GM21515 (cell line): Measurements from ENCODE around the gene CLEC3B.
"Not testable (repeated sequence)": the region's sequence is repeated elsewhere in the genome, so short reads cannot be mapped to it uniquely, and the experiment has no call there.

ENCODE experiments used
- ATAC-seq: cut with Tn5 transposase; IDR thresholded peaks from one replicate; pipeline ENCODE4 v1.9.1; 2021; ENCODE audit not compliant: unreplicated experiment

CLEC3B gene

DNA sequence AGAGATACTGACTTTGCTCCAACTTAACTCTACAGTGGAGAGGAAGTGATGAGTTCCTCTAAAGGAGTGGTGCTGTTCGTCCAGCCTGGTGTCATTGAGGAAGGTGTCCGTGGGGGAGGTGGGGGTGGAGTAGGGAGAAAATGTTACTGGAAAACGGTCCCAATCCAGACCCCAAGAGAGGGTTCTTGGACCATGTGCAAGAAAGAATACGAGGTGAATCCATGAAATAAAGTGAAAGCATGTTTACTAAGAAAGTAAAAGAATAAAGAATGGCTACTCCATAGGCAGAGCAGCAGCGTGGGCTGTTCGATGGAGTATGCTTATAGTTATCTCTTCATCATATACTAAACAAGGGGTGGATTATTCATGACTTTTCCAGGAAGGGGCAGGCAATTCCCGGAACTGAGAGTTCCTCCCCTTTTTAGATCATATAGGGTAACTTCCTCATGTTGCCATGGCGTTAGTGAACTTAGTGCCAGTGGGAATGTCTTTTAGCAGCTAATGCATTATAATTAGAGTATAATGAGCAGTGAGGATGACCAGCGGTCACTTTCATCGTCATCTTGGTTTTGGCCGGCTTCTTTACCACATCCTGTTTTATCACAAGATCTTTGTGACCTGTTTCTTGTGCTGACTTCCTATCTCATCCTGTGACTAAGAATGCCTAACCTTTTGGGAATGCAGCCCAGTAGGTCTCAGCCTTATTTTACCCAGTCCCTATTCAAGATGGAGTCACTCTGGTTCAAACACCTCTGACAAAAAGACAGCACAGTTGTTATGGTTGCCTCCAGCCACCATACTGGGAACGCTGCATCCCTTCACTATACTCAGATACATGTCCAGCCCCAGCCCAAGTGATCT lies 38.6 kb downstream of the CLEC3B start:
- ATAC-seq: no peak

- no peak for ATAC-seq
These were observed 39.2 kb downstream of the CLEC3B start for GRCh38 chr3:45065373-45065720.

- ATAC-seq: no peak
These were observed 40.2 kb downstream of the CLEC3B start for GRCh38 chr3:45066109-45066801.

DNA sequence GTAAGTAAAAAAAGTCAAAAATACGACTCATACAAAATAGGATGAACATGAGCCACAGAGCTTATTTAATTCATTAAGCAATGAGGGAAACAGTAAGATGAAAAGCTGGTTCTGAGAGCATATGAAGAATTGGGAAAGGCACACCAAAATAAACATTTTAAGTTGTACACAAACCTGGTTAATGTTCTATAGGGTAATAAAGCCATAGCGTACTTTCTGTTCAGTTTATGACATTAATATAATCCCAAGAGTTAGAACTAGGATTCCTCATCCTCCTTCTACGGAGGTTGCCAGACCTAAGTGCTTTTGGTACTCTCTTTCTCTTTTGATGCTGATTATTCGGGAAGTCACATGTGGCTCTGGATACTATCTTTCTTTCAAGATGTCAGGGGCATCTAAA lies 41.4 kb downstream of the CLEC3B start:
- ATAC-seq: no peak

GRCh38 chr3:45067941-45068340 lies 41.8 kb downstream of the CLEC3B start:
- ATAC-seq: no peak

- no peak for ATAC-seq
These were observed 45.0 kb downstream of the CLEC3B start for GRCh38 chr3:45071075-45071474.

DNA sequence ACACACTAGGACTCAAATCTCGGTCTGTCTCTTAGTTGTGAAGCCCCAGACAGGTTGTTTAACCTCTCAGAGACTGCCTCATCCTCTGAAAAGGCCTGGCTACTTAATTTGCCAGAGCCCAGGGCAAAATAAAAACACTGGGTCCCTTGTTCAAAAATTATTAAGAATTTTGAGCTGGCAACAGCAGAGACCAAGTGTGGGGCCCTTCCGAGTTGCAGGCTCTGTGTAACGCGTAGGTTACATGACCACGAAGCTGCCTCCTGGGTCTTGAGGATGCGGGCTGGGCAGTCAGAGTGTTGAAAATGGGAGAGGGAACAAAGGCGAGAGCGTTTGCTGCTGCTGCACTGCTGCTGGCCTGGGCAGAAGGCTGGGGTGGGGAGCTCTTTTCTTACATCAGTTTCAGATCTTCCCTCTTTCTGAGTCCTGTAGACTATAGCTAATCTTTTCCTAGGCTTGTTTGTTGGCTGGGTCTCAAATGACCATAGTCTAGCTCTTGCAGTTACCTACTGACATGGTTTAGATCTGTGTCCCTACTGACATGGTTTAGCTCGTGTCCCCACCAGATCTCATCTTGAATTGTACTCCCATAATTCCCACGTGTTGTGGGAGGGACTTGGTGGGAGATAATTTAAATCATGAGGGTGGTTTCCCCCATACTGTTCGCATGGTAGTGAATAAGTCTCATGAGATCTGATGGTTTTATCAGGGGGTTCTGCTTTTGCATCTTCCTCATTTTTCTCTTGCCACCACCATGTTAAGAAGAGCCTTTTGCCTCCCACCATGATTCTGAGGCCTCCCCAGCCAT lies 49.9 kb downstream of the CLEC3B start:
- ATAC-seq: no peak

GRCh38 chr3:45078256-45078655 lies 52.2 kb downstream of the CLEC3B start:
- not testable (repeated sequence) for ATAC-seq

- no peak for ATAC-seq
These were observed 52.9 kb downstream of the CLEC3B start for GRCh38 chr3:45078910-45079522.

GRCh38 chr3:45079715-45080114 lies 53.6 kb downstream of the CLEC3B start:
- no peak for ATAC-seq

- no peak for ATAC-seq
These were observed 54.7 kb downstream of the CLEC3B start for GRCh38 chr3:45080824-45081223.

DNA sequence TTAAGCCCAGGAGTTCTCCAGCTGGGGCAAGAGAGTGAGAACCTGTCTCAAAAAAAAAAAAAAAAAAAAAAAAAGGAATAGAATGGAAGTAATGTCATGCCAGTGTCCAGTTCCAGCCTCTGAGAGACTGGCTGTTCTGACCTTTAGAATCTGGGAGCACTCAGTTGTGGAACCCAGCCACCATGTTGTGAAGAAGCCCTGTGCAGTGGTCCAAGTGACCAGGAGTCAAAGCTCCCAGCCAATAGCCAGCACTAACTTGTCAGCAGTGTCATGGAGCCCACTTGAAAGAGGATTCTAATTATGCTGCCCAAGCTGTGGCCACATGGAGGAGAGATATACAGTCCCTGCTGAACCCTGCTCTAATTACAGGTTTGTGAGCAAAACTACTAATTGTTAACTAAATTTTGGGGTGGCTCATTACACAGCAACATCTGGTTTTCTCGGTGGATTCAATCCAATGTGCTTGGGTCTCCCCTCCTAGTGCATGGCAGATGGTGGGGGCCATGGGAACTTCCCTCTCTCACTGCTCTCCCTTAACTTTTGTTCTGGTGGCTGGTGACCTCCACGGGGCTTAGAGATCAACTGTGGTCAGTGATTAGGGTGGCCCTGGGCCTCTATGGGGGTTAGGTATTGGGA lies 55.5 kb downstream of the CLEC3B start:
- no peak for ATAC-seq

GRCh38 chr3:45082142-45082538 lies 56.0 kb downstream of the CLEC3B start:
- ATAC-seq: no peak

- ATAC-seq: no peak
These were observed 56.9 kb downstream of the CLEC3B start for GRCh38 chr3:45083023-45083422.

DNA sequence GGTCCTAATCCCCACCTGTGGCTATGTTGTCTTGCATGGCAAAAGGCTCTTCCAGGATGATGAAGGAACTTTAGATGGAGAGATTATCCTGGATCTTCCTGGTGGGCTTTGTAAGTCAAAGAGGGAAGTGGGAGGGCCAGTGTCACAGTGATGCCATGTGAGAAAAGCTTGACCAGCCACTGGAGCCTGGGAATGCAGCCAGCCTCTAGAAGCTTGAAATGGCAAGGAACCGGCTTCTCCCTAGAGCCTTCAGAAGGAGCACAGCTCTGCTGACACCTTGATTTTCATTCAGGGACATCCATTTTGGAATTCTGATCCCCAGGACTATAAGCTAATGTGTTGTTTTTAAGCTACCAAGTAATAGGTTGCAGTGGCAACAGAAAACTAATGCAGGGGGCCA lies 58.3 kb downstream of the CLEC3B start:
- ATAC-seq: no peak

DNA sequence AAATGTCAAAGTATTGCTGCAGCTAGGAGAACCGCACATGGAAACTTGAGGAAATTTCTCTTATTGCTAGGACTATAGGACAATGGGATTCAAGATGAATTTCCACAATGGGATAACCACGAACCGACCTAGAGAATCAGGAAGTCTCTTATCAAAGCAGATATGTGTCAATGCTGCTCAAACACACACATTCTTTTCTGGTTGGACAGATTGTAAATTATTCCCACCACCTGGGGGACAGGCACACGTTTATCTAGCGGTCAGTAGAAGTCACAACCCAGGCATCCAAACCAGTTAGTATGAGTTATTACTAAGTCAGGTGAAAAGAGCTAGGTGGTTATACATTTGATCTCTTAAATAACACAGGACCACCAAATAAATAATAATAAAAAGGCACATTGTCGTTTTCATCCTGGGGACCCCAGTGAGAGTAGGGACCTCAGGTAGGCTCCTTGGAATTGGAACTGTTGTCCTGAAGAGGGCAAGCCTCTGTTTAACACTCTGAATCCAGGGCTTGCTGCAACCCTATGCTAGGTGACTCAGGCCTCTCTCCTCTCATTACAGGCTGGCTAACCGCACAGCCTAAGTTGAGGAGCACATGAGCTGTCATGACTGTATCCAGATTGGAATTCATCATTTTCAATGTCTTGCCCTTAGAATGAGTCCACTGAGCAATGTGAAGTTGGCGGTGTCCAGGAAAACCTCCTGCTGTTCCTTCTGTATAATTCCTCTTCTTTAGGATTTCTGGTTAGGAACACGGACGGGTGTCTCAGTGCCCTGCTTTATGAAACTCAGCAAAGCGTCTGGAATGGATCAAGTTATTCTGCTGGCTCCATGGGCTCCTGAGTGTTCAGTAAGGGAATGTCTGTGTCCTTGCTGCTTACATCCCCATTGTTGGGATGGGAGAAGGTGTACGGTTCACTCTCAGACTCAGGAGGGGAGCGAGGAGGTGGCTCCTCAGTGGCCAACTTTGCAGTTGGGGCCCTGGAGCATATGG lies 59.0 kb downstream of the CLEC3B start:
- no peak for ATAC-seq
